22Rv1 (cell line): ENCODE results near the gene GAPDHS.

Experiments
- ZFX ChIP-seq: fragments of 450-650 bp; IDR thresholded peaks from 2 replicates; pipeline ENCODE4 v1.6.1; 2017; ENCODE audit warnings: antibody characterized with exemption, borderline replicate concordance
- TF ChIP-seq, protein P1 (sequence below): fragments of 450-650 bp; IDR thresholded peaks from 2 replicates; pipeline ENCODE4 v1.5.1; 2017; ENCODE audit warnings: mild to moderate bottlenecking

DNA sequence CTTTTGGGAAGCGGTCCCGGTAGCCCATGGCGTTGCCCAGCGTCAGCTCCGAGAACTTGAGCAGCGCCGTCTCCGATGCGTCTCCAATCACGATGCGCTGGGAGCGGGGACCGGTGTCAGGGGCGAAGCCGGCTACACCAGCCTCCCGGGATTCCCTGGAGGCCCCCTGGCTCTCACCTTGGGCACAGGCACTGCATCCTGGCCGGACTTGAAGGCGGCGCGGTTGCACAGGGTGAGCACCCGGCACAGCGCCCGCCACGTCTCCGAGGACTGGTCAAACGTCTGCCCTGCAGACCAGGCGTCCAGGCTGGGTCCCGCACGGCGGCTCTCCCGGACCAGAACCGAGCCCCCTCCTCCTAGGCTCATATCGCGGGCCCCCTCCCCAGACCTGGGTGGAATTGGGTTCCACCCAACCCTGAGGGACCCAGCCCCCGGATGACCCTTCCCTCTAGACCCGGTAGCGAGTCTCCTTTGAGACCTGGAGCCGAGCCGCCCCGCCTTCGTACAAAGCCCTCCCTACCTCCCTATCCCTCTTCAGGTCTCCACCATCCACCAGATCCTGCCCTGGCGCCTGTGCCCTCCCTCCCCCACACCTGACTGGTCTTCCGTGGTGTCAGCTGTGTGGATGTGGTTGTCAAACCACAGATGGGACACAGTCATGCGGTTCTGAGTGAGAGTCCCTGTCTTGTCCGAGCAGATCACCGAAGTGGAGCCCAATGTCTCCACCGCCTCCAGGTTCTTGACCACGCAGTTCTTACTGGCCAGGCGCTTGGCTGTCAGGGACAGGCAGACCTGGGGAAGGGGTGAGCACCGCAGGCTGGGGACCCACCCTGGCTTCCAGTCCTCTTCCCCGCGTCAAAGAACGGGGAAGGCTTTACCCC lies 25.4 kb downstream of the GAPDHS start:
- TF ChIP-seq, protein P1, sequence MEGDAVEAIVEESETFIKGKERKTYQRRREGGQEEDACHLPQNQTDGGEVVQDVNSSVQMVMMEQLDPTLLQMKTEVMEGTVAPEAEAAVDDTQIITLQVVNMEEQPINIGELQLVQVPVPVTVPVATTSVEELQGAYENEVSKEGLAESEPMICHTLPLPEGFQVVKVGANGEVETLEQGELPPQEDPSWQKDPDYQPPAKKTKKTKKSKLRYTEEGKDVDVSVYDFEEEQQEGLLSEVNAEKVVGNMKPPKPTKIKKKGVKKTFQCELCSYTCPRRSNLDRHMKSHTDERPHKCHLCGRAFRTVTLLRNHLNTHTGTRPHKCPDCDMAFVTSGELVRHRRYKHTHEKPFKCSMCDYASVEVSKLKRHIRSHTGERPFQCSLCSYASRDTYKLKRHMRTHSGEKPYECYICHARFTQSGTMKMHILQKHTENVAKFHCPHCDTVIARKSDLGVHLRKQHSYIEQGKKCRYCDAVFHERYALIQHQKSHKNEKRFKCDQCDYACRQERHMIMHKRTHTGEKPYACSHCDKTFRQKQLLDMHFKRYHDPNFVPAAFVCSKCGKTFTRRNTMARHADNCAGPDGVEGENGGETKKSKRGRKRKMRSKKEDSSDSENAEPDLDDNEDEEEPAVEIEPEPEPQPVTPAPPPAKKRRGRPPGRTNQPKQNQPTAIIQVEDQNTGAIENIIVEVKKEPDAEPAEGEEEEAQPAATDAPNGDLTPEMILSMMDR = no peak
- no peak for TF ChIP-seq ZFX
